Measurements from ENCODE around the gene RAB4A. TPM values are rescaled to one million over a fixed set of nuclear protein-coding genes. Genes with fewer than 3 reads are reported as not detected.

The RAB4A gene
- total RNA-seq, 1 experiment from 2014 or later, result 35.6 TPM

- no peak for DNase-seq (ENCODE audit: low read depth in 1 of 2, low spot score in 2 of 2)
- Histone ChIP-seq H3K27me3 (replicated peaks) (no peaks in the 10 kb centered on the region), H3K27ac (no peak overlapping the region), H3K36me3 (no peaks in the 10 kb centered on the region), H3K4me1 (replicated peaks) (no peaks in the 10 kb centered on the region), H3K9me3 (replicated peaks) (no peaks in the 10 kb centered on the region), H3K4me3 (no peak overlapping the region)
Observed at GRCh38 chr1:229334269-229334668, 63.4 kb downstream of the RAB4A start.

GRCh38 chr1:229334716-229335115 lies 63.8 kb downstream of the RAB4A start:
- no peaks in the 10 kb centered on the region for H3K27me3 ChIP-seq (replicated peaks)
- no peaks in the 10 kb centered on the region for H3K9me3 ChIP-seq (replicated peaks)
- H3K4me3 ChIP-seq, result no peak overlapping the region
- no peaks in the 10 kb centered on the region for H3K4me1 ChIP-seq (replicated peaks)
- H3K36me3 ChIP-seq, result no peaks in the 10 kb centered on the region
- DNase-seq (ENCODE audit: low read depth in 1 of 2, low spot score in 2 of 2), result no peak
- no peak overlapping the region for H3K27ac ChIP-seq

GRCh38 chr1:229336345-229336744 lies 65.4 kb downstream of the RAB4A start:
- no peaks in the 10 kb centered on the region for H3K9me3 ChIP-seq (replicated peaks)
- peaks cover 4% of the 10 kb centered on the region for H3K4me1 ChIP-seq (replicated peaks)
- no peak overlapping the region for H3K27ac ChIP-seq
- no peaks in the 10 kb centered on the region for H3K27me3 ChIP-seq (replicated peaks)
- DNase-seq (ENCODE audit: low read depth in 1 of 2, low spot score in 2 of 2), result no peak
- H3K4me3 ChIP-seq, result no peak overlapping the region
- peaks cover 5% of the 10 kb centered on the region; the same call in 1 of the 2 replicates for H3K36me3 ChIP-seq

GRCh38 chr1:229339086-229339485 lies 68.2 kb downstream of the RAB4A start:
- Histone ChIP-seq H3K36me3 (peaks cover 14% of the 10 kb centered on the region), H3K4me3 (no peak overlapping the region), H3K27me3 (replicated peaks) (no peaks in the 10 kb centered on the region), H3K27ac (no peak overlapping the region), H3K4me1 (replicated peaks) (peaks cover 14% of the 10 kb centered on the region), H3K9me3 (replicated peaks) (peaks cover 2% of the 10 kb centered on the region; the same call in 1 of the 2 replicates)
- no peak for DNase-seq (ENCODE audit: low read depth in 1 of 2, low spot score in 2 of 2)

- H3K4me1 ChIP-seq (replicated peaks), result peaks cover 14% of the 10 kb centered on the region
- H3K4me3 ChIP-seq, result no peak overlapping the region
- no peaks in the 10 kb centered on the region for H3K27me3 ChIP-seq (replicated peaks)
- H3K27ac ChIP-seq, result no peak overlapping the region
- H3K9me3 ChIP-seq (replicated peaks), result peaks cover 2% of the 10 kb centered on the region; the same call in 1 of the 2 replicates
- no peak for DNase-seq (ENCODE audit: low read depth in 1 of 2, low spot score in 2 of 2)
- H3K36me3 ChIP-seq, result peaks cover 14% of the 10 kb centered on the region
Observed at GRCh38 chr1:229339520-229339919, 68.6 kb downstream of the RAB4A start.

- Histone ChIP-seq H3K9me3 (replicated peaks) (peaks cover 2% of the 10 kb centered on the region; the same call in 1 of the 2 replicates), H3K4me1 (replicated peaks) (peaks cover 14% of the 10 kb centered on the region), H3K27me3 (replicated peaks) (no peaks in the 10 kb centered on the region), H3K4me3 (no peak overlapping the region), H3K36me3 (peaks cover 14% of the 10 kb centered on the region), H3K27ac (no peak overlapping the region)
- no peak for DNase-seq (ENCODE audit: low read depth in 1 of 2, low spot score in 2 of 2)
Observed at GRCh38 chr1:229340496-229340895, 69.6 kb downstream of the RAB4A start.

- DNase-seq (ENCODE audit: low read depth in 1 of 2, low spot score in 2 of 2), result peak; percentile 78 to 84
- H3K9me3 ChIP-seq (replicated peaks), result peaks cover 2% of the 10 kb centered on the region; the same call in 1 of the 2 replicates
- H3K4me1 ChIP-seq (replicated peaks), result peaks cover 14% of the 10 kb centered on the region
- H3K4me3 ChIP-seq, result peak overlapping the region; percentile 96
- peak overlapping the region; percentile 41; the same call in 1 of the 2 replicates for H3K27ac ChIP-seq
- H3K36me3 ChIP-seq, result peaks cover 14% of the 10 kb centered on the region
- no peaks in the 10 kb centered on the region for H3K27me3 ChIP-seq (replicated peaks)
Observed at GRCh38 chr1:229341774-229342655, 71.1 kb downstream of the RAB4A start.

- peak within 1 kb of the TSS; percentile 96 for H3K4me3 ChIP-seq
- peak within 1 kb of the TSS; percentile 41; the same call in 1 of the 2 replicates for H3K27ac ChIP-seq
Observed at GRCh38 chr1:229342656-229343569, 72.0 kb downstream of the RAB4A start, which contains the start of gene CCSAP. Gene CCSAP, minus strand, starts transcription at chr1:229343047. Its CDS starts 582 bp downstream, at chr1:229342465.

GRCh38 chr1:229344139-229344538 lies 73.2 kb downstream of the RAB4A start:
- no peak for DNase-seq (ENCODE audit: low read depth in 1 of 2, low spot score in 2 of 2)
- Histone ChIP-seq H3K4me1 (replicated peaks) (peaks cover 14% of the 10 kb centered on the region), H3K4me3 (no peak overlapping the region), H3K9me3 (replicated peaks) (peaks cover 2% of the 10 kb centered on the region; the same call in 1 of the 2 replicates), H3K36me3 (peaks cover 14% of the 10 kb centered on the region), H3K27me3 (replicated peaks) (no peaks in the 10 kb centered on the region), H3K27ac (no peak overlapping the region)

More at GRCh38 chr1:229342656-229343569, 72.0 kb downstream of the RAB4A start, which contains the start of gene CCSAP:
- peaks cover 2% of the 10 kb centered on the region; the same call in 1 of the 2 replicates for H3K9me3 ChIP-seq (replicated peaks)
- DNase-seq (ENCODE audit: low read depth in 1 of 2, low spot score in 2 of 2), result peak in 1 of 2 experiments; percentile 59
- peaks cover 14% of the 10 kb centered on the region for H3K4me1 ChIP-seq (replicated peaks)
- peaks cover 14% of the 10 kb centered on the region for H3K36me3 ChIP-seq
- no peaks in the 10 kb centered on the region for H3K27me3 ChIP-seq (replicated peaks)

GRCh38 chr1:229344937-229345684 lies 74.2 kb downstream of the RAB4A start:
- no peak for DNase-seq (ENCODE audit: low read depth in 1 of 2, low spot score in 2 of 2)
- H3K27me3 ChIP-seq (replicated peaks), result peaks cover 4% of the 10 kb centered on the region; the same call in 1 of the 2 replicates

GRCh38 chr1:229347528-229347927 lies 76.6 kb downstream of the RAB4A start:
- Histone ChIP-seq H3K4me3 (no peak overlapping the region), H3K4me1 (replicated peaks) (peaks cover 8% of the 10 kb centered on the region), H3K36me3 (peaks cover 5% of the 10 kb centered on the region; the same call in 1 of the 2 replicates), H3K27me3 (replicated peaks) (peaks cover 9% of the 10 kb centered on the region), H3K9me3 (replicated peaks) (no peaks in the 10 kb centered on the region), H3K27ac (no peak overlapping the region)
- no peak for DNase-seq (ENCODE audit: low read depth in 1 of 2, low spot score in 2 of 2)

More at GRCh38 chr1:229344937-229345684, 74.2 kb downstream of the RAB4A start:
- no peak overlapping the region for H3K4me3 ChIP-seq
- H3K27ac ChIP-seq, result no peak overlapping the region
- peaks cover 14% of the 10 kb centered on the region for H3K4me1 ChIP-seq (replicated peaks)
- H3K36me3 ChIP-seq, result peaks cover 14% of the 10 kb centered on the region
- peaks cover 2% of the 10 kb centered on the region; the same call in 1 of the 2 replicates for H3K9me3 ChIP-seq (replicated peaks)

GRCh38 chr1:229349463-229350385 lies 78.8 kb downstream of the RAB4A start:
- no peak for DNase-seq (ENCODE audit: low read depth in 1 of 2, low spot score in 2 of 2)
- H3K4me3 ChIP-seq, result no peak overlapping the region
- no peak overlapping the region for H3K27ac ChIP-seq
- H3K36me3 ChIP-seq, result no peaks in the 10 kb centered on the region
- H3K9me3 ChIP-seq (replicated peaks), result peaks cover 3% of the 10 kb centered on the region; the same call in 1 of the 2 replicates
- H3K27me3 ChIP-seq (replicated peaks), result peaks cover 14% of the 10 kb centered on the region
- H3K4me1 ChIP-seq (replicated peaks), result no peaks in the 10 kb centered on the region

Measured in SJSA1 (cell line).